GM12878 (cell line): ENCODE measurements around the gene HOXD9. TPM values are rescaled to one million over a fixed set of nuclear protein-coding genes. Genes with fewer than 3 reads are reported as not detected.

ENCODE experiments used
- CBX3 ChIP-seq: fragments of 200-600 bp; sonication (generic); IDR thresholded peaks from 2 replicates; pipeline ENCODE4 v1.6.1; 2016; ENCODE audit warnings: low read depth, borderline replicate concordance
- TARDBP ChIP-seq: IDR thresholded peaks from 2 replicates; pipeline ENCODE4 v1.6.1; 2016; ENCODE audit warnings: borderline replicate concordance
- ZNF274 ChIP-seq: IDR thresholded peaks from one replicate; pipeline ENCODE4 v1.8.0; 2011; ENCODE audit not compliant: insufficient read length, insufficient read depth
- polyA plus RNA-seq, 11 experiments: library from polyadenylated mRNA; depleted of rRNA in 4 of 11; unstranded in 6 of 11; stranded (reverse) in 5 of 11; fragments of >200 nt; fragmentation: Nextera tagmentation in 4 of 11; fragmentation: Illumina TruSeq in 1 of 11; extraction: Ambion mirVana in 4 of 11; extraction: Trizol in 1 of 11; gene quantifications; 1 replicate in 1 of 11; 2 replicates in 10 of 11; pipeline versions ENCODE4 v1.2.1 to v1.2.3, GENCODE V29; 2011 to 2016; ENCODE audit warnings: inconsistent platforms in 2 of 11, missing spikeins in 2 of 11, low read depth in 1 of 11
- total RNA-seq, 4 experiments: library from RNA; depleted of rRNA in 3 of 4; stranded (reverse); fragments of >200 nt in 3 of 4; fragmentation: Illumina TruSeq in 1 of 4; extraction: Trizol in 1 of 4; gene quantifications; 2 replicates each; pipeline versions ENCODE4 v1.2.1 to v1.2.3, GENCODE V29; 2013 to 2021
- TF ChIP-seq, protein P1 (sequence below): fragments of 450-650 bp; IDR thresholded peaks from 2 replicates; pipeline ENCODE4 v1.6.1; 2017; ENCODE audit warnings: mild to moderate bottlenecking
- TF ChIP-seq, protein P2 (sequence below): IDR thresholded peaks from 2 replicates; pipeline ENCODE4 v1.6.1; 2012; ENCODE audit warnings: mild to moderate bottlenecking, low read depth, low read length

The HOXD9 gene
- total and polyA plus RNA-seq, 10 of the 15 experiments (the other 5 are each of a cell fraction or from before 2014, with no cell fraction given) = not detected

DNA sequence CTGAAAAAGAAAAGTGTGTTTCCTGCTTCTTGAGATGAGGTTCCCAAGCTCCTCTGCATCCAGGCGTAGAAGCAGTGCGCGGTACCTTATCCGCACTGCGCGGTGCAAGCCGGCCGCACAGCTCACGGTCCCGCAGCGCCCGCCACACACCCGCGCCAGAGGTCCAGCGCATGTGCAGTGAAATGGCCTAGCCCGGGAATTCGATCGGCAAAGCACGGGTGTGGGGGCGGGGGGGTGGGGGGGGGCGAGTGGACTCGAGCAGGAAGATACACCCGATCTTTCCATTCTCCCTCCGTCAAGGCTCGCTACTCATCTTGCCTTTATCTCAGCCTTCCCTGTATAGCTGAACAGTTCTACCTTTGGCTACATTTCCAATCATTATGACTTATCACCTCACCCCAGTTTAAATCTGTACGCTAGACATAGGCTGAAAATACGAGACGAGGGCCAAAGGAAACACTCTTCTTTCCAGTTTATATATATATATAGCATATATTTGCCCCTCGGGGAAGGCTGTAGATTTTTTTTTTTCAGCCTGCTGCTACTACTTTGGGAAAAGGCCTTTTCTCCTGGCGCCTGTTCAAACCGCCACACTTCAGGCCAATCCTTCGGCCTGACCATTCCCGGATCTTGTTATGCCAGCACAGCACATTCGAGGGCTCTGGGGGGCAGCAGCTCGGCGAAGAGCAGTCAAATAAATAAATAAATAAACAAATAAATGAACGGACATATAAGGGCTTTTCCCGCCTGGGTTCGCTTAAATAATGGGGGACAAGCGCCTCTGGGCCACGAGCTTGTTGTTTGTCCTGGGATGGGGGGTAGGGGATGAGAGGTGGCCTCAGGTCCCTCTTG, 17.4 kb downstream of the HOXD9 start (continued):
- TF ChIP-seq, protein P1, sequence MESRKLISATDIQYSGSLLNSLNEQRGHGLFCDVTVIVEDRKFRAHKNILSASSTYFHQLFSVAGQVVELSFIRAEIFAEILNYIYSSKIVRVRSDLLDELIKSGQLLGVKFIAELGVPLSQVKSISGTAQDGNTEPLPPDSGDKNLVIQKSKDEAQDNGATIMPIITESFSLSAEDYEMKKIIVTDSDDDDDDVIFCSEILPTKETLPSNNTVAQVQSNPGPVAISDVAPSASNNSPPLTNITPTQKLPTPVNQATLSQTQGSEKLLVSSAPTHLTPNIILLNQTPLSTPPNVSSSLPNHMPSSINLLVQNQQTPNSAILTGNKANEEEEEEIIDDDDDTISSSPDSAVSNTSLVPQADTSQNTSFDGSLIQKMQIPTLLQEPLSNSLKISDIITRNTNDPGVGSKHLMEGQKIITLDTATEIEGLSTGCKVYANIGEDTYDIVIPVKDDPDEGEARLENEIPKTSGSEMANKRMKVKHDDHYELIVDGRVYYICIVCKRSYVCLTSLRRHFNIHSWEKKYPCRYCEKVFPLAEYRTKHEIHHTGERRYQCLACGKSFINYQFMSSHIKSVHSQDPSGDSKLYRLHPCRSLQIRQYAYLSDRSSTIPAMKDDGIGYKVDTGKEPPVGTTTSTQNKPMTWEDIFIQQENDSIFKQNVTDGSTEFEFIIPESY = no peak
- TF ChIP-seq TARDBP (no peak), ZNF274 (no peak), CBX3 (no peak)
- TF ChIP-seq, protein P2, sequence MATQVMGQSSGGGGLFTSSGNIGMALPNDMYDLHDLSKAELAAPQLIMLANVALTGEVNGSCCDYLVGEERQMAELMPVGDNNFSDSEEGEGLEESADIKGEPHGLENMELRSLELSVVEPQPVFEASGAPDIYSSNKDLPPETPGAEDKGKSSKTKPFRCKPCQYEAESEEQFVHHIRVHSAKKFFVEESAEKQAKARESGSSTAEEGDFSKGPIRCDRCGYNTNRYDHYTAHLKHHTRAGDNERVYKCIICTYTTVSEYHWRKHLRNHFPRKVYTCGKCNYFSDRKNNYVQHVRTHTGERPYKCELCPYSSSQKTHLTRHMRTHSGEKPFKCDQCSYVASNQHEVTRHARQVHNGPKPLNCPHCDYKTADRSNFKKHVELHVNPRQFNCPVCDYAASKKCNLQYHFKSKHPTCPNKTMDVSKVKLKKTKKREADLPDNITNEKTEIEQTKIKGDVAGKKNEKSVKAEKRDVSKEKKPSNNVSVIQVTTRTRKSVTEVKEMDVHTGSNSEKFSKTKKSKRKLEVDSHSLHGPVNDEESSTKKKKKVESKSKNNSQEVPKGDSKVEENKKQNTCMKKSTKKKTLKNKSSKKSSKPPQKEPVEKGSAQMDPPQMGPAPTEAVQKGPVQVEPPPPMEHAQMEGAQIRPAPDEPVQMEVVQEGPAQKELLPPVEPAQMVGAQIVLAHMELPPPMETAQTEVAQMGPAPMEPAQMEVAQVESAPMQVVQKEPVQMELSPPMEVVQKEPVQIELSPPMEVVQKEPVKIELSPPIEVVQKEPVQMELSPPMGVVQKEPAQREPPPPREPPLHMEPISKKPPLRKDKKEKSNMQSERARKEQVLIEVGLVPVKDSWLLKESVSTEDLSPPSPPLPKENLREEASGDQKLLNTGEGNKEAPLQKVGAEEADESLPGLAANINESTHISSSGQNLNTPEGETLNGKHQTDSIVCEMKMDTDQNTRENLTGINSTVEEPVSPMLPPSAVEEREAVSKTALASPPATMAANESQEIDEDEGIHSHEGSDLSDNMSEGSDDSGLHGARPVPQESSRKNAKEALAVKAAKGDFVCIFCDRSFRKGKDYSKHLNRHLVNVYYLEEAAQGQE = no peak
